WI38 (cell line): ENCODE results near the gene ITGB1.

Experiments
- H3K4me3 ChIP-seq: 2 replicates; pipeline ENCODE4 v1.5.1; 2011; ENCODE audit warnings: low read depth, mild to moderate bottlenecking, control low read depth, low read length
- TF ChIP-seq, protein P1 (sequence below): IDR thresholded peaks from 2 replicates; pipeline ENCODE4 v1.5.1; 2012; ENCODE audit warnings: low read depth, mild to moderate bottlenecking, control low read depth, low read length

Gene ITGB1

DNA sequence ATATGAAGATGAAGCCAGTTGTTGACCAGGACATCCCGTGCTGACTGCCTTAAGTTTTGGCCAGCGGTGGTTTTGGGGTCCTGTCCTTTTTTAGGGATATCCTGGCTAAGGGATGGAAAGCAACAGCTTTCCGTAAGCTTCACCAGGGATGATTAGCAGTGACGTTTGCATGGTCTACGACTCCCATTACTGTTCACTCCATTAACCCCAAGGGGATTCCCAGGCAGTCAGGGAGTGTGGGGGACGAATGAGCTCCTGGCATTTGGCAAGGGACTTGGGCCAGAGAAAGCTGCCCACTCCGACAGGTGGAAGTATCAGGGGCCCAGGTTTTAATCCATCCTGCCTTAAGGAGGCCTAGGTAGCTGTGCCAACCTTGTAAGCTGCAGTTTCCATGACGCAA, 66.8 kb downstream of the ITGB1 start:
- no peak overlapping the region for H3K4me3 ChIP-seq
- TF ChIP-seq, protein P1, sequence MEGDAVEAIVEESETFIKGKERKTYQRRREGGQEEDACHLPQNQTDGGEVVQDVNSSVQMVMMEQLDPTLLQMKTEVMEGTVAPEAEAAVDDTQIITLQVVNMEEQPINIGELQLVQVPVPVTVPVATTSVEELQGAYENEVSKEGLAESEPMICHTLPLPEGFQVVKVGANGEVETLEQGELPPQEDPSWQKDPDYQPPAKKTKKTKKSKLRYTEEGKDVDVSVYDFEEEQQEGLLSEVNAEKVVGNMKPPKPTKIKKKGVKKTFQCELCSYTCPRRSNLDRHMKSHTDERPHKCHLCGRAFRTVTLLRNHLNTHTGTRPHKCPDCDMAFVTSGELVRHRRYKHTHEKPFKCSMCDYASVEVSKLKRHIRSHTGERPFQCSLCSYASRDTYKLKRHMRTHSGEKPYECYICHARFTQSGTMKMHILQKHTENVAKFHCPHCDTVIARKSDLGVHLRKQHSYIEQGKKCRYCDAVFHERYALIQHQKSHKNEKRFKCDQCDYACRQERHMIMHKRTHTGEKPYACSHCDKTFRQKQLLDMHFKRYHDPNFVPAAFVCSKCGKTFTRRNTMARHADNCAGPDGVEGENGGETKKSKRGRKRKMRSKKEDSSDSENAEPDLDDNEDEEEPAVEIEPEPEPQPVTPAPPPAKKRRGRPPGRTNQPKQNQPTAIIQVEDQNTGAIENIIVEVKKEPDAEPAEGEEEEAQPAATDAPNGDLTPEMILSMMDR, result no peak

DNA sequence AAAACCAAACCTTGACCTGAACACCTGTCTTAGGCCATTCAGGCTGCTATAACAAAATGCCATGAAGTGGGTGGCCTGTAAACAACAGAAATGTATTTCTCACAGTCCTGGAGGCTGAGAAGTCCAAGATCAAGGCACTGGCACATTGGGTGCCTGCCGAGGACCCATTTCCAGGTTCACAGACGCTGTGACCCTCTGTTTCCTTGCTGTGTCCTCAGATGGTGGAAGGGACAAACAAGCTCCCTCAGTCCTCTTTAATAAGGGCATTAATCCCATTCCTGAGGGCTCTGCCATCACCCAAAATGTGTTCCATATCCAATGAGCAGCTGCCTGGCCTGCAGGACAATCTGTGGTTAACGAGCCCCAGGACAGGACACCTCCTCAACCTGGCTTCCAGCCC, 67.6 kb downstream of the ITGB1 start:
- no peak overlapping the region for H3K4me3 ChIP-seq

DNA sequence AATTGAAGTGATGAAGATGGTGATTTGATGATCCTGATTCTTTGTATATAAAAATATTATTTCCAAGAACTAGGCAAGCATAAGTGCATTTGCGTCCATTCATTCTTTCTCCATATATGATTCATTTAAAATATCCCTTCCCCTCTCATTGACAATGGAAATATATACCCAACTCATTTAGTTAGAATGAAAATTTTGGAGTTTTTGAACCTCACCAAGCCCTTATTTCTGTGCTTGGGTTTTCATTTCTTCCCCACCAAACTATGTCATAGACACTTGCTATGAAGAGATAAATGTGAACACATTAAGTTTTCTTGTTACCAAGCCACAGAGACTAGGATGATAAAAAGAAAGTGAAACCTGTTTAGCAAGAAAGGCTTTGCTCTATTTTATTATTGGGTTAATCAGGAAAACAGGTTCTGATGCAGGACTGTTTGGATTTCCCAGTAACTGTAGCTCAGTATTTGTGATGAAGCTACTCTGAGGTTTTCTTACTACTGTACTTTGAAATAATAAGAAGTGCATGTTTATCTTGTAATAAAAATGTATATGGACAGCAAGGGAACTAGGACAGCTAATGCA, 68.3 kb downstream of the ITGB1 start:
- no peak overlapping the region for H3K4me3 ChIP-seq
- TF ChIP-seq, protein P1, result no peak

More for the DNA sequence above, 67.6 kb downstream of the ITGB1 start:
- TF ChIP-seq, protein P1, result no peak

DNA sequence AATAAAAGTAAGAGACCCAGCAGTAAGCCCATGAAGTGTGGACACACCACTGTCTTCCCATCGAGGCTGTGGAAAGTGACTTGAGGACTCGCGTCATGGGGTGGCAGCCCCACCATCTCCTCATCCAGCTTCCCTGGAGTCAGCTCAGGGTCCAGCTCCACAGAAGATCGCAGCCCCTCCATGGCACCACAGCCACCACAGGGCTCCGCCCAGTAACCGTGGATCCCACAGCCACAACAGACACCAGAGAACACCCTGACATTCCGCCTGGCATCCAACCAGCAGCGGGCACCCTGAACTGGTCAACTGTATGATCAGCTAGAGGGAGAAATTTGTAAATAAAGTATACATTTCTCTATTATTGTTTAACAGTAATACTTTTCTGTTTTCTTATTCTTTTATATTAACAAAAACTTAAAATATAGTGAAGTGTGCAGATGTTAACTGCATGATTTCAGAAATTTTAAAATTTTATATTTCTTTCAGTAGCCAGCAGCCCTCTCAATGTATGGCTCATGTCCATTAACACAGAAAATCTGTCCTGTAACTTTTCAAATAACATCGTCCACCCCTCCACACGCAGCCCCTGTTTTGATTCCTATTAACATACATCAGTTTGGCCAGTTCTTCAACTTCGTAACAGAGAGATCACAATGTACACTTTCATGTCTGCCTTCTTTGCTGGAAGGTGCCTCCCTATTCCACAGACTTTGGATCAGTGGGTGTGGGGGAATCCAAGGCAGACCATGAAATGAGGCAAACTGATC, 69.7 kb downstream of the ITGB1 start:
- no peak overlapping the region for H3K4me3 ChIP-seq
- TF ChIP-seq, protein P1, result no peak

DNA sequence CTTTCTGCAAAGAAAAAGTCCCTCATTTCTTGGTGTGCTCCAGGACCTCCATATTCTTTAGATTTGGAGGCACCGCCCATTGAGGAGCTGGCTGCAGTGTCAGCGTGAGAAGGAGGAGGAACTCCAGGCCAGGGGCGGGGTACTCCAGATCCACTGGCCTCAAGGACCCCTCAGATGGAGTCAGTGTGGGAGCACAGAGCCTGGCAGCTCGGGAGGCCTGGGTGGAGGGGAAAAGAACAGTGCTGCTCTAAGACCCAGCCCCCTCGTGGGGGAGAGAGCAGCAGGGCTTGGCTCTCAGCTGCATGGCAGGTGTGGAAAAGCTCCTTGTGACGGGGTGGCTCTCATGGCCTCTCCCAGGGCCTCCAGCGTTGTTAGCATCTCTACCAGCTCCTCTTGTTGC, 70.5 kb downstream of the ITGB1 start:
- TF ChIP-seq, protein P1, result no peak
- no peak overlapping the region for H3K4me3 ChIP-seq

DNA sequence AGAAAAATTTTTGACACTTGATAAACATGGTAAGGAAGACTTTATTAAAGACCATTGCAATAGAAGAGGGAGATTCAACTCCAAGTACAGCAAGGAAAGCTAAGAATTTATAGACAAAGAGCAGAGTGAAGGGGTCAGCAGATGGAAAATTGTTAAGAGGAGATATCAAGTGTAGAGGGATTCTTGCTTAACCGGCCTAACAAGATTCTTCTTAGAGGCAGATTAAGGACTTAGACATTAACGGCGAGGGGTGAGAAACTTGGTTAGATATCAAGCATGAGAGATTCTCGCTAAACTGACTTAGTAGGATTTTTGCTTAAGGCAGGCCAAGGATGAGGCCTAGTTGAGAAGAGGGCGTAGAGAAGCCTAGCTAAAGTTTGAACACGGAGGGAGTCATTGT, 76.0 kb downstream of the ITGB1 start:
- no peak overlapping the region for H3K4me3 ChIP-seq
- TF ChIP-seq, protein P1, result no peak

DNA sequence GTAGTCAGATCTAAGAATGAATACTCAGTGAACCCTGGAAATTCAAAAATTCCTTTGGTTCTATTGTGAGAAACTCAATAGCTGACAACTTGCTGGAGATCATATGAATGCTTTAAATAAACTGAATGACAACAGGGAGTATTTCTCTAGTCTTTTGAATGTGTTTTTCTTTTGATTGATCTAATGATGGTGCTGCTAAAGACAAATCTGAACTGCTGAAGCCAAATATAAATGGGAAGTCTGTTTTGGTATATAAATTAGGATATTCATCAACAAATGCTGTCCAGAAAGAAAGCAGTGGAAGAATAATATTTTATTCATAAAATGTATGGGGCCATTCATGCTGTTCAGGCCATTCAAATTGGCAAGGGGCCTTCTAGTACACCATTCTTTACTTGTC, 79.4 kb downstream of the ITGB1 start:
- H3K4me3 ChIP-seq, result no peak overlapping the region
- TF ChIP-seq, protein P1, result no peak
